OCI-LY7 (cell line): Measurements from ENCODE around the gene SLC45A3.

Experiments
- EZH2phosphoT487 ChIP-seq: fragments of 200-600 bp; sonication (generic); IDR thresholded peaks from 2 replicates; pipeline ENCODE4 v1.6.1; 2018; ENCODE audit warnings: low read depth, borderline replicate concordance, mild to moderate bottlenecking, mixed run types, antibody characterized with exemption, low read length, moderate library complexity, mixed read lengths
- TF ChIP-seq, protein P1 (sequence below): fragments of 200-600 bp; sonication (generic); conservative IDR thresholded peaks from 2 replicates; pipeline ENCODE4 v1.5.1; 2014; ENCODE audit warnings: mild to moderate bottlenecking, antibody characterized with exemption, low read length, moderate library complexity, mixed read lengths

DNA sequence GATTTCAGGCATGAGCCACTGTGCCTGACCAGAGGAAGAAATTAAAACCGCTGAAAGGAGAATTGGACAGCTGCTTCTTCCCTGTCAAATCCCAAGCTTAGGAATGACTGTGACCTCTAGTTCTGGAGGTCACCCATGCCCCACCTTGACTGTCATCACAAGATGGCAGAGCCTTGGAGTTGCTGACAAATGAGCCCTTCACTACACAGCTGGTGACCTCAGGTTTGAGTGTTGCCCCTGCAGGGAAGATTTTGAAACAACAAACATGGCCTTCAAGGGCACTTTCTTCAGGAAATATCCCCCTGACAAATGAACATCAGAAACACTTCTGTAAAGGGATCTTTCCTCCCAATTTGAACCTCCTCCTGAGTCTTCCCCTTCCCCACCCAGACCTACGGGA lies 6.9 kb upstream of the SLC45A3 start:
- TF ChIP-seq, protein P1, sequence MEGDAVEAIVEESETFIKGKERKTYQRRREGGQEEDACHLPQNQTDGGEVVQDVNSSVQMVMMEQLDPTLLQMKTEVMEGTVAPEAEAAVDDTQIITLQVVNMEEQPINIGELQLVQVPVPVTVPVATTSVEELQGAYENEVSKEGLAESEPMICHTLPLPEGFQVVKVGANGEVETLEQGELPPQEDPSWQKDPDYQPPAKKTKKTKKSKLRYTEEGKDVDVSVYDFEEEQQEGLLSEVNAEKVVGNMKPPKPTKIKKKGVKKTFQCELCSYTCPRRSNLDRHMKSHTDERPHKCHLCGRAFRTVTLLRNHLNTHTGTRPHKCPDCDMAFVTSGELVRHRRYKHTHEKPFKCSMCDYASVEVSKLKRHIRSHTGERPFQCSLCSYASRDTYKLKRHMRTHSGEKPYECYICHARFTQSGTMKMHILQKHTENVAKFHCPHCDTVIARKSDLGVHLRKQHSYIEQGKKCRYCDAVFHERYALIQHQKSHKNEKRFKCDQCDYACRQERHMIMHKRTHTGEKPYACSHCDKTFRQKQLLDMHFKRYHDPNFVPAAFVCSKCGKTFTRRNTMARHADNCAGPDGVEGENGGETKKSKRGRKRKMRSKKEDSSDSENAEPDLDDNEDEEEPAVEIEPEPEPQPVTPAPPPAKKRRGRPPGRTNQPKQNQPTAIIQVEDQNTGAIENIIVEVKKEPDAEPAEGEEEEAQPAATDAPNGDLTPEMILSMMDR, result no peak
- no peak for TF ChIP-seq EZH2phosphoT487
